ENCODE measurements around the gene AUH. TPM values are rescaled to one million over a fixed set of nuclear protein-coding genes. Genes with fewer than 3 reads are reported as not detected.

AUH gene
- total and polyA plus RNA-seq, 10 of the 15 experiments (the other 5 are each of a cell fraction or from before 2014, with no cell fraction given) = 1.7 to 7.3 (median 4.6) TPM

GRCh38 chr9:91297306-91297705 lies 64.4 kb downstream of the AUH start (continued):
- no peak for TF ChIP-seq E2F8 (IDR thresholded peaks at IDR 0.05; ENCODE audit: low read depth, partially characterized antibody)
- no peak for TF ChIP-seq SMAD1 (IDR thresholded peaks at IDR 0.05; ENCODE audit: low read depth, partially characterized antibody)
- TF ChIP-seq TCF3 (IDR thresholded peaks at IDR 0.05; ENCODE audit: borderline replicate concordance, insufficient read depth, low read depth, low read length) = no peak
- TF ChIP-seq STAT3 (IDR thresholded peaks at IDR 0.05; ENCODE audit: low read depth, low read length) = no peak
- TF ChIP-seq RB1 (IDR thresholded peaks at IDR 0.05; ENCODE audit: borderline replicate concordance) = no peak
- no peak for TF ChIP-seq POLR2AphosphoS5 (IDR thresholded peaks at IDR 0.05; ENCODE audit: low read length)
- TF ChIP-seq RCOR1 (conservative IDR thresholded peaks at IDR 0.05; ENCODE audit: low read depth, low read length) = no peak
- no peak for TF ChIP-seq NKRF (conservative IDR thresholded peaks at IDR 0.05)
- no peak for TF ChIP-seq ZNF217 (IDR thresholded peaks at IDR 0.05)
- TF ChIP-seq USF1 (IDR thresholded peaks at IDR 0.05; ENCODE audit: borderline replicate concordance, extremely low read length, insufficient read depth, low read depth, low read length) = no peak
